Right atrium auricular region (tissue), 2 donors: ENCODE data around the gene SPINK5. TPM values are rescaled to one million over a fixed set of nuclear protein-coding genes. Genes with fewer than 3 reads are reported as not detected.

Experiments
- DNase-seq: peaks from one replicate; pipeline ENCODE4 v3.0.0-alpha.2; 2019; ENCODE audit warnings: low spot score
- H3K27ac ChIP-seq, 2 donors: fragments of 200-600 bp; sonication (generic); 1 replicate in 1 of 2; 2 replicates in 1 of 2; pipeline ENCODE4 v1.5.1; 2016 to 2019
- H3K27me3 ChIP-seq, 2 donors: fragments of 200-600 bp; sonication (generic); one replicate each; pipeline versions ENCODE4 v1.5.1 to v1.6.0; 2017 to 2019
- H3K36me3 ChIP-seq: fragments of 200-600 bp; sonication (generic); one replicate; pipeline ENCODE4 v1.5.1; 2016
- H3K4me1 ChIP-seq, 2 donors: fragments of 200-600 bp; sonication (generic); one replicate each; pipeline versions ENCODE4 v1.5.1 to v1.6.0; 2017 to 2019
- H3K4me3 ChIP-seq, 2 donors: fragments of 200-600 bp; sonication (generic); 1 replicate in 1 of 2; 2 replicates in 1 of 2; pipeline ENCODE4 v1.5.1; 2017 to 2019; ENCODE audit warnings: mild to moderate bottlenecking in 1 of 2, moderate library complexity in 1 of 2
- H3K9me3 ChIP-seq, 2 donors: fragments of 200-600 bp; sonication (generic); one replicate each; pipeline ENCODE4 v1.5.1; 2019
- CTCF ChIP-seq, 2 donors: fragments of 200-600 bp; sonication (generic); IDR thresholded peaks; one replicate each; pipeline ENCODE4 v1.5.1; 2019; ENCODE audit warnings: antibody characterized with exemption in 2 of 2
- total RNA-seq, 2 donors: library from RNA; depleted of rRNA; stranded (reverse); fragments of >200 nt; gene quantifications; one replicate each; pipeline ENCODE4 v1.1.0, GENCODE V29; 2016

The SPINK5 gene
- total RNA-seq, 2 donors from 2014 or later: 1.8 to 2.3 TPM

GRCh38 chr5:148085310-148085709 is 21.5 kb downstream of the SPINK5 start:
- Histone ChIP-seq H3K27me3 (no peaks in the 10 kb centered on the region), H3K4me3 (no peak overlapping the region), H3K4me1 (no peaks in the 10 kb centered on the region), H3K9me3 (no peaks in the 10 kb centered on the region), H3K27ac (no peak overlapping the region), H3K36me3 (no peaks in the 10 kb centered on the region)
- TF ChIP-seq CTCF (IDR thresholded peaks at IDR 0.05): no peak
- no peak for DNase-seq

DNA sequence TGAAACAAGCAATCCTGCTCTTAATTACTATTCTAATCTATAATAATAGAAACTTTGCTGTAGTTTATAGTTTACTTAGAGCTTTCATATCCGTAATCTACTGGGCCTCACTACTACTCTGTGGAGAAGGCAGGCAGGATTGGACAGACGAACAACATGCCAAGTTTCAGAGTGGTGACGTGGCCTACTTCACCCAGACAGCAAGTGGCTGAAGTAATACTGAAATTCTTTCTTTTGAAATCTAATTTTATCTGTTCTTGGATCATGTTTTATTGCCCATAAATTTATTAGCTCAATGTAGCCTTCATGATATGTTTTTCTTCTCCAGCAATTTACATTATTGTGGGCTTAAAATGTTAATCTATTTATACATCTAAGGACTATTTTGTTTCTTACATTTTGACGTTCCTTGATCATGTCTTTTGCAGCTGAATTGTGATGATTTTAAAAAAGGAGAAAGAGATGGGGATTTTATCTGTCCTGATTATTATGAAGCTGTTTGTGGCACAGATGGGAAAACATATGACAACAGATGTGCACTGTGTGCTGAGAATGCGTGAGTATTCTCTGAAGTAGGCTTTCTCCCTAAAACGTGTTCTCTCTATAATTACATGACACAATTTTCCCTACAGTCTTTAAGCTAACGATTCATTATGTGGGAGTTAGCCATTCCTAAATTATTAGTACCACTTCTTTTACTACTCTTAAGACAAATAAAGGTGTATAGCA is 22.4 kb downstream of the SPINK5 start:
- H3K36me3 ChIP-seq: no peaks in the 10 kb centered on the region
- no peaks in the 10 kb centered on the region for H3K27me3 ChIP-seq
- DNase-seq: no peak
- H3K9me3 ChIP-seq: no peaks in the 10 kb centered on the region
- no peak overlapping the region for H3K27ac ChIP-seq
- no peaks in the 10 kb centered on the region for H3K4me1 ChIP-seq
- TF ChIP-seq CTCF (IDR thresholded peaks at IDR 0.05): no peak
- H3K4me3 ChIP-seq: no peak overlapping the region

GRCh38 chr5:148090146-148090772 is 26.5 kb downstream of the SPINK5 start:
- TF ChIP-seq CTCF (IDR thresholded peaks at IDR 0.05): no peak
- no peaks in the 10 kb centered on the region for H3K9me3 ChIP-seq
- DNase-seq: no peak
- H3K4me3 ChIP-seq: no peak overlapping the region
- no peak overlapping the region for H3K27ac ChIP-seq
- H3K27me3 ChIP-seq: no peaks in the 10 kb centered on the region
- H3K36me3 ChIP-seq: no peaks in the 10 kb centered on the region
- H3K4me1 ChIP-seq: no peaks in the 10 kb centered on the region

GRCh38 chr5:148090773-148091250 is 27.0 kb downstream of the SPINK5 start:
- Histone ChIP-seq H3K9me3 (no peaks in the 10 kb centered on the region), H3K4me3 (no peak overlapping the region), H3K27ac (no peak overlapping the region), H3K27me3 (no peaks in the 10 kb centered on the region), H3K4me1 (no peaks in the 10 kb centered on the region), H3K36me3 (no peaks in the 10 kb centered on the region)
- no peak for DNase-seq
- TF ChIP-seq CTCF (IDR thresholded peaks at IDR 0.05): no peak

DNA sequence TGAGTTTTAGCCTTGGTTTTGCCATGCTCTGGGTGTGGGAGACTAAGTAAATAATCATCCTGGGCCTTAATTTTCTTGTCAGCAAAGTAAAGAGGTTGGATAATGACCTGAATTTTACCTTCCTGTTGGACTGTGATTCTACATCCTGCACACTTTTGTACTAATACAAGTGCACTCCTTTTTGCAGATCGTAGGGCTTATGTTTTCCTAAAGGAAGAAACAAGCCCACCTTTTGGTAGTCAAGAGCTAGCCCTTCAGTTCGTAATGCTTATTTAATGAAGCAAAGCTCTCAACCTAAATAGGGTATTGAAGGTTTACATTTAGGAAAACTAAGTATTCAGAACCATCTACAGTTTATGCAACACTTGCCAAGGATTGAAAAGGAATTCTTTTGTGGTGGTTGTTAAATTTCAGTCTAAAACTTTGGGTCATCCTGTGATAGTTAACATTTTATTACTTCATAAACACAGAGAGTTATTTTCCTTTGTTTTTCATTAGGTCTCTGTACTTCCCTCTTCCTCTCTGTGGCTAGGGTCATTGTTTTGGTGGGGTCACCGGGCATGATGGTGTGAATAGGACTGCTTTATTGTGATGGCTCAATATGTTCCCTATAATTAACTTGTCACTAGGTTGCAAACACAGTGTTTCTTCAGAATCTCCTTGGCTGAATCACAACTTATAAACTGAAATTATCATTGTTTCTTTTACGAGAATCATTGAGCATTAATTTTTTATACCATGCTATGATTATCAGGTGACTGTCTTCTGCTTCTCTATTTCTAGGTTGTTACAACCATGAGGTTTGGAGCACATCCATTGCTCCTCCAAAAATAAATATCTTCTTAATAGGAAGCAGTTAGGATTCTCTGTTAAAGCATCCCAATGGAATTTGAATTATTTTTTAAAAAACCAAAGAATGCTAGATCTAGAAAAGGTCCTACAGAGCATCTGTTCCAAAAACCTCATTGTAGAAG is 28.5 kb downstream of the SPINK5 start:
- DNase-seq: no peak
- no peaks in the 10 kb centered on the region for H3K36me3 ChIP-seq
- no peak overlapping the region for H3K27ac ChIP-seq
- no peak overlapping the region for H3K4me3 ChIP-seq
- H3K9me3 ChIP-seq: no peaks in the 10 kb centered on the region
- TF ChIP-seq CTCF (IDR thresholded peaks at IDR 0.05): no peak
- H3K4me1 ChIP-seq: no peaks in the 10 kb centered on the region
- H3K27me3 ChIP-seq: no peaks in the 10 kb centered on the region
